Stimulated activated CD8-positive, alpha-beta memory T cell treated with anti-CD3 and anti-CD28 coated beads, Interleukin-12 subunit alpha, Interleukin-12 subunit beta, amount 100 ng/mL, for 4 hours (primary cell): ENCODE measurements around the gene DLL4.

Experiments used
- DNase-seq: peaks from one replicate; pipeline ENCODE4 v3.0.0-alpha.2; 2020; ENCODE audit warnings: low read depth

Gene DLL4

DNA sequence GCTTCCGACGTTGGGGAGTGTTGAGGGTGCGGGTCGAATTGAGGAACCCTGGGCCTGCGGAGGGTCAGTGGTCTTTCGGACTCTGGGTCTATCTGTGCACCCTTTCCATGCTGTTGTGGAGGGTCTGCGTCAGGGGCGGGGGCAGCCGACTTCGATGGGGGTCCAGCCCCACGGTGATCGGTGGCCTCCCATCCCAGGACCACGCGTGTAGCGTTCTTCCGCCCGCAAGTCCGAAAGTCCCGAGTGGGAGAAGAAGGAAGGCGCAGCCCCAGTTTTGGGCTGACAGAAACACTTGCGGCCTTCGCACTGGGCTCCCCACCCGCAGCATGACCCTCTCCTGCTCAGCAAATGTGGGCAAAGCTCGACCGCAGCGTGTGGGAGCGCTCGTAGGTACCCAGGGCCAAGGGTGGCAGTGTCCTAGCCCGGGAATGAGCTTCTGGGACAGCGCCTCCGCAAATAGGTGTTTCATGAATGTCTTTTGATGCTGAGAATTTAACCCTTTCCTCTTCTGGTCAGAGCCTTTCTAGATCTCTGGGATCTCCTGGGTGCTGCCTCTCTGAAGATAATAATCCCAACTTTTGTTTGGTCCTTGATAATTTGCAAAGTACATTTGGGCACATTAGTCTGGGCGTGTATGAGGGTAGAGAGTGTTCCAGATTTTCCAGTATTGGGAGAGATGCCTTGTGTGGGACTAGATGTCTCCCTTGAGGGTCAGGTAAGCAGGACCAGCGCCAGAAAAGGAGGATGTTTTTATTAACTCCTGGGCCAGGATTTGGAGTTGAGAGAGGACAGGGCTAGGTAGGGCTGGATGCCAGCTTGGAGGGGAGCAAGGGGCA is 2.3 kb upstream of the DLL4 start:
- no peak for DNase-seq

DNA sequence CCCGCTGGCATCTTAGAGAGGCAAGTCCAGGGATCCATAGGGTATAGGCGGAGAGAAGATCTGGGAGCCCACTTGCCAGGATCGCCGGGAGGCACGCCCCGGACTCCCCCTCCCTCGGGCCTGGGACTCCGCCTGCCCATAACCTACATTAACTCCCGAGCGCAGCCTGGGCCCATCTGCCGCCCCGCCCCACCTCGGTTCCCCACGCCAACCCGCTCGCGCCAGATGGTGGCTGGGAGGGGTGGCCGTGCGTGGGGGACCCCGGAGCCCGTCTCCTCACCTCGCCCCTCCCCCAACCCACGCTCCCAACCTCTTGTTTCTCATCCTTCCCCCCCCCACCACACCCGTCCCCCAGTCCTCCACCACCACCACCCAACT is 1.7 kb upstream of the DLL4 start:
- DNase-seq: no peak

DNA sequence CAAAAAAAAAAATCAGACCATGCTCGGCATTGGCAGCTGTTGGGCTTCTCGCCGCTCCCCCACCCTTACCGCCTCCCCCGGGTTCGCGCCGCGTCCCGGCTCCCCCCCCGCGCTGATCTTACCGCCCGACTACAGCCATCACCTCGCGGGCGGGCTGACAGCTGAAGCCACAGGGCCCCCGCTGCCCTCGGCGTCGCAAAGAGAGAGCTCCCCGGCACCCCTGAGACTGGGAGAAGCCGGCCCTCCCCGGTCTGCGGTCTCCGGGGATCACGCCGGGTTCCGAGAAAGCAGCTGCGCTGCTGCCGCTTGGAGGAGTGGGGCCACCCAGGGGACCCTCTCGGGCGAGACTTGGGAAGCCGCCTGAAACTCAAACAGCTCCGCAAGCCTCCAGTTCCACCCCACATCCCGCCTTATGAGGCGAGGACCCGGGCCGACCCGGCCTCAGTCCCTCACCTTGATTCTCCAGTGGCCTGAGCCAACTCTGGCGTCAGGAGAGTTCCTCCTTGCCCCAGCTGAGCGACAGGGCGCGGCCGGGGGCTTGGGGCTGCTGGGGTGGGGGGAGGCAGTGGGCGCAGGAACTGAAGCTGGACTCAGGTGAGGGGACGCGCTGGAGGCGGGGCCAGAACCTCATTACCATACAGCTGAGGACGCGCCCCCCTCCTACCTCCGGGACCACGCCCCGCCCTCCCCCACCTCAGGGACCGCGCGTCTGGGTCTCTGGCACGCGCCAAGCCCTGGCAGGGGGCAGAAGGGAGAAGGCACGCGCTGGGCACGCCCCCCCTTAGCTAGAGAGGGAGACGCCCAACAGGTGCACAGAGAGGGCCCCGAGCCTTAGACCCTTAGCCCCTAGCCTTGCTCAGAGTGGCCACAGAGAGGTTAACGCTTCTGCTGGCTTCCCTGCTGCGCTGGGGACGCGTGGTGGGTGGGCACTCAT is 1.0 kb upstream of the DLL4 start:
- DNase-seq: no peak

DNA sequence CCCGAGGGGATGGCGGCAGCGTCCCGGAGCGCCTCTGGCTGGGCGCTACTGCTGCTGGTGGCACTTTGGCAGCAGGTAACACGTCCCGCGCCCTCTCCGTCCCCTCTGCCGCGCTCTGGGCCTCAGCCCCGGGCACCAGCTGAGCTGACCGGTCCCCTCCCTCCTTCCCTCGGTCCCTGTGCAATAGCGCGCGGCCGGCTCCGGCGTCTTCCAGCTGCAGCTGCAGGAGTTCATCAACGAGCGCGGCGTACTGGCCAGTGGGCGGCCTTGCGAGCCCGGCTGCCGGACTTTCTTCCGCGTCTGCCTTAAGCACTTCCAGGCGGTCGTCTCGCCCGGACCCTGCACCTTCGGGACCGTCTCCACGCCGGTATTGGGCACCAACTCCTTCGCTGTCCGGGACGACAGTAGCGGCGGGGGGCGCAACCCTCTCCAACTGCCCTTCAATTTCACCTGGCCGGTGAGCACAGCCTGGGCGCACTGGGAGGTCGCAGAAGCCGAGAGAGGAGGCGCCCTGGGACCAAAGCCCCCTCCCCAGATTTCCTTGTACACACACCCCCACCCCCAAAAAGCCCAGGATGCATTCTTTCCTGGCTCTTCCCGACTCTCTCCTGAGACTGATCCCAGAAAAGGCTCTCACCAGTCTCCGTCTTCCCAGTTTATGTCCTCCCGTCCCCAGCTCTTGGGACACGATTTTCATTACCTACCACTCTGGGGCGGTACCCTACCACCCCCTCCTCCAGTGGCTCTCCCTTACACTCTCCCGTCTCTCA is 705 bp downstream of the DLL4 start:
- no peak for DNase-seq

DNA sequence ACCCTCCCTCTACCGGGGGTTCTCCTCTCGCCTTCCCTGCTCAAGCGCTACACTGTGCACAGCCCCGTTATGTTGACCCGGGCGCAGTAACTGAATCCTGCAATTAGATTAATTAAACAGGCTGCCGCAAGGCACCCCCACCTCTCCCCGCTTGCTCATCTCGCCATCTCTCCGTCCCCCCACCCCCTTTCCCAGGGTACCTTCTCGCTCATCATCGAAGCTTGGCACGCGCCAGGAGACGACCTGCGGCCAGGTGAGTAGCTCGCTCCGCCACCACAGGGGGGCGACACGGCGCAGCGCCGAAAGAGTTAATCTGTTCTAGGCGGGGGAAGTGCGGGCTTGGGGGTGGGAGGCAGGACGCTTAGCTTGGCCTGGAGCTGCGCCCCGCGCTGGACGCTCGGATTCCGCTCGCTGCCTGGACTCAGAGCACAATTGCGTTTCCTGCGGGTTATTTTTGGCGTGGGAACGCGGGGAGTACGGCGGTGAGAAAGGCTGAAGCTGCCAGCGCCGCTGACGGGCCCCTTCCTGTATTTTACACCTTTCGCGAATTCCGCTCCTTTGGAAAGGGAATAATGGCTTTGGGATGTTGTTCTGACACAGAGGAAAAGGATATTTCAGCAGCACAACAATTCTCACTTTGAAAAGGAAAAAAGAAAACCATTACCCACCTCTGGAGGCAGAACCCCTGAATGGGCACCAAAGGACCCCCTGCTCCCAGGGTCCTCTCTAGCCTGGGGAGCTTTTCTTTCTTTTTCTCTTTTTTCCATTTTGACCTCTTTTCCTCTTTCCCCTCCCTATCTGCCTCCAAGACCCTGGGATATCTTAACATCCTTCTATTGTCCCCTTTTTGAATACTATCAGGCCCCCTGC is 1.5 kb downstream of the DLL4 start:
- peak; percentile 24 for DNase-seq

DNA sequence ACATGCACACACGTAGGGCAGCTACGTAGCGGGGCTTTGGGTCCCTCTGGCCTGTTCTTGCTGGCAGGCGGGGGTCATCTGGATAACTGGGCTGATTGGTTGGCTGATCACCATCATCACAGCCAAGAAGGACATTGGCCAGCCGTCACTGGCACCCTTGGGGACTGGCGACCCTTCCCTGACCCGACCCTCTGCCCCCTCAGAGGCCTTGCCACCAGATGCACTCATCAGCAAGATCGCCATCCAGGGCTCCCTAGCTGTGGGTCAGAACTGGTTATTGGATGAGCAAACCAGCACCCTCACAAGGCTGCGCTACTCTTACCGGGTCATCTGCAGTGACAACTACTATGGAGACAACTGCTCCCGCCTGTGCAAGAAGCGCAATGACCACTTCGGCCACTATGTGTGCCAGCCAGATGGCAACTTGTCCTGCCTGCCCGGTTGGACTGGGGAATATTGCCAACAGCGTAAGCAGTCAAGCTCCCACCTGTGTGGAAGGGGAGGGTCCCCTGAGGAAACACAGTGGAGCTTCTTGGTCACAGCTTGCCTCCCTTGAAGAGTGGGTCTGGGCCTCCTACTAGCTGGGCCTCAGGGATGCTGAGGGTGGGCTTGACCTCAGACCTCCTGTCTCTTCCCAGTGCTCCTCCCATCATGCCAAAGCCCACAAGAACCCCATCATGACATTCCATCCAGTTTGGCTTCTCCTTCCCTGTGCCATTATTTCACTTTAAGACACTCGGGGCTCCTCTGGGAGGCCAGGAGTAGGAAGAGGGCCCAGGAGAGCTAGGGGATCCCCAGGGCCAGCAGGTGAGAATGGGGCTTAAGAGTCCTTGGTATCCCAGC is 2.4 kb downstream of the DLL4 start:
- DNase-seq: no peak

DNA sequence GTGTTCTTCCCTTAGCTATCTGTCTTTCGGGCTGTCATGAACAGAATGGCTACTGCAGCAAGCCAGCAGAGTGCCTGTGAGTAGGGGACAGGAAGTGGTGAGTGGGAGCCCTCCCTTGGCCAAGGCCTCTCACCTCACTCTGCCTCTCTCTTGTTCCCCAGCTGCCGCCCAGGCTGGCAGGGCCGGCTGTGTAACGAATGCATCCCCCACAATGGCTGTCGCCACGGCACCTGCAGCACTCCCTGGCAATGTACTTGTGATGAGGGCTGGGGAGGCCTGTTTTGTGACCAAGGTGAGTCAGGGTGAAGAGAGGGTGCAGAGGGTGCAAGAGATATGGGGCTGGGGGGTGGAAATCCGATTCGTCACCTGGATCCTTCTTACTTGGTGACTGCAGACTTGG is 3.0 kb downstream of the DLL4 start:
- no peak for DNase-seq

DNA sequence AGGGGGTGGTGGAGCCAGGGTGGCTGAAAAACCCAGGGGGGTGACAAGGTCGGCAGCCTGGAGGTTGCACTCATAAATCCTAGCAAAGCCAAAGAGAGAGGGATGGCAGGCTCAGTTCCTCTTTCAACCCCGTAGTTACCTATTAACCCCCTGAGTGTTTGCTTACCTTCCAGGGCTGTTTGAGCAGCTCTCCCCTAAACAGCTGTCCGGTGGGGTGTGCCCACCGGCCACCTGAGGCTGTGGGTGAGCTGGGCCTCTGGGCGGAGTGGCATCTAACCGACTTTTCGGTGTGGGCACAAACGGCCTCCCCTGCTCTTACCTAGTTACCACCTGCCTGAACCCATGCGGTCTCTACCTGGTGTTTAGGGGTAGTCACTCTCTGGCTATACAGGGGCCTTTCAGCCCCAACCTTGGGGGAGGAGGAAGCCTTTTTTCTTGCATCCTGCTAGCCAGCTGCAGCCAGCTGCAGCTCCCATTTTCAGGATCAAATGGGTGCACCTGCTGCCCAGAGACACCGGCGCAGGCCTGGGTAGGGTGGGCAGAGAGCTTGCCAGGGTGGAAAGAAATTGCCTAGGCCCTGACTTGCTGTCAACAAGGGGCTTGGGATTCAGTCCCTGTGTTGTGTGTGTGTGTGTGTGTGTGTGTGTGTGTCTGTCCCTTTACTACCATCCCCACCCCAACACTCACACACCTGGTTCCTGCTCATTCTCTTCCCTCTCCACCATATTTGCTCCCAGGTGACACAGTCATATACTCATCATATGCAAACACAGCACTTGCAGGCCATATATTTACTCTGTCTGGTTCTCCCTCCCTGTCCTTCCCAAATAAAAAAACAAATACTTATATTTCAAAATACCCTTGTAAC is 3.7 kb downstream of the DLL4 start:
- DNase-seq: no peak

DNA sequence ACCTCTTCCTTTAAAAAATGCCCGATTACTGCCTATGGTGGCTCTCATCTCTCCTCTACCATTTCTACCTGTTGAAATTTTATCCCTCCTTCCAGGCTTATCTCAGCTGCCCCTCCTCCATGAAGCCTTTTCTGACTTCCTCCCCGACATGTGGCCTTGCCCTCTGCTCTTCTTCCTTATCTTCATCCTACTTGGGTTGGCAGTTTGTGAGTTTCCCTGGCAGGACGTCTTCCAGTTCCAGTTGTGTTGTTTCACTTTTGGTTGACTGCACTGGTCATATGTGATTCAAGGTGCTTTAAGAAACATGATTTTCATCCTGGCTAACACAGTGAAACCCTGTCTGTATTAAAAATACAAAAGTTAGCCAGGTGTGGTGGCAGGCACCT is 4.4 kb downstream of the DLL4 start:
- no peak for DNase-seq

DNA sequence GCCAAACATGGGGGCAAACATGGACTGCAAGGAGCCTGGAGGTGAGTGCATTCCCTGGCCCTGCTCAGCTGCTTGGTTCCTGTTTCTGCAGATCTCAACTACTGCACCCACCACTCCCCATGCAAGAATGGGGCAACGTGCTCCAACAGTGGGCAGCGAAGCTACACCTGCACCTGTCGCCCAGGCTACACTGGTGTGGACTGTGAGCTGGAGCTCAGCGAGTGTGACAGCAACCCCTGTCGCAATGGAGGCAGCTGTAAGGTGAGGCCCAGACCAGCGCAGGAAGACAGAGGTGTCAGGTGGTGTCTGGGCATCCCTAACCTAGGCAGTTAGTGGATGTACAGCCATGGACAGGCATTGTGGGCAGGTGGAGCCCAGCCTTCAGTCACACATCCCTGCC is 5.3 kb downstream of the DLL4 start:
- no peak for DNase-seq

DNA sequence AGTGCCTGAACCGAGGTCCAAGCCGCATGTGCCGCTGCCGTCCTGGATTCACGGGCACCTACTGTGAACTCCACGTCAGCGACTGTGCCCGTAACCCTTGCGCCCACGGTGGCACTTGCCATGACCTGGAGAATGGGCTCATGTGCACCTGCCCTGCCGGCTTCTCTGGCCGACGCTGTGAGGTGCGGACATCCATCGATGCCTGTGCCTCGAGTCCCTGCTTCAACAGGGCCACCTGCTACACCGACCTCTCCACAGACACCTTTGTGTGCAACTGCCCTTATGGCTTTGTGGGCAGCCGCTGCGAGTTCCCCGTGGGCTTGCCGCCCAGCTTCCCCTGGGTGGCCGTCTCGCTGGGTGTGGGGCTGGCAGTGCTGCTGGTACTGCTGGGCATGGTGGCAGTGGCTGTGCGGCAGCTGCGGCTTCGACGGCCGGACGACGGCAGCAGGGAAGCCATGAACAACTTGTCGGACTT is 7.1 kb downstream of the DLL4 start:
- DNase-seq: no peak

DNA sequence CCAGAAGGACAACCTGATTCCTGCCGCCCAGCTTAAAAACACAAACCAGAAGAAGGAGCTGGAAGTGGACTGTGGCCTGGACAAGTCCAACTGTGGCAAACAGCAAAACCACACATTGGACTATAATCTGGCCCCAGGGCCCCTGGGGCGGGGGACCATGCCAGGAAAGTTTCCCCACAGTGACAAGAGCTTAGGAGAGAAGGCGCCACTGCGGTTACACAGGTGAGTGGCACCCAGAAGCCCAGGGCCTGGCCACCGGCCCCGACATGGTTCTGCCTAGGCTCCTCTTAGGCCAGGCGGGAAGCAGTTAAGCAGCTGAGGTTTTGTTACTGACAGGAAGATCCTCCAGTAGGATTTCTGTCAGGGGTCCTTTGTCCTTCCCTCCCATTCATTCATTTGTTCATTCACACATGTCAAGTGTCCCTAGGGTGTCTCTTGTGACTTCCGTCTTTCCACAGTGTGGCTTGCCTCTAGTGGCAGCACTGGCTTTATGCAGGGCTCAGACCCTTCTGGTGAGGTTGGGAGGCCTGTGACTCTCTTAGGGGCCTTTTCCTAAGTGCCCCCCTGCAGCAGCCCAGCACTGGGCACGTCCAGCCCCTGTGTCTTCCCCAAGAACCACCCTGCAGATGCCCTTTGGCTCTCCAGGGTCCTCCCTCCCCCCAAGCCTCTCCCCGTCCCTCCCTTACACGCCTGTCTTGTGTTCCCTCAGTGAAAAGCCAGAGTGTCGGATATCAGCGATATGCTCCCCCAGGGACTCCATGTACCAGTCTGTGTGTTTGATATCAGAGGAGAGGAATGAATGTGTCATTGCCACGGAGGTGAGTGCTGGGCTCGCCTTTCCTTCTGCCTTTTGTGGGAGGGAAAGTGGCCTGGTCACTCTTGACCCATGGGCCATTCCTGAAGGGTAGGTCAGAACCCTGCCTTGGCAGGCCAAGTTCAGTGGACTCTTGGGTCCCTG is 7.8 kb downstream of the DLL4 start:
- DNase-seq: no peak

DNA sequence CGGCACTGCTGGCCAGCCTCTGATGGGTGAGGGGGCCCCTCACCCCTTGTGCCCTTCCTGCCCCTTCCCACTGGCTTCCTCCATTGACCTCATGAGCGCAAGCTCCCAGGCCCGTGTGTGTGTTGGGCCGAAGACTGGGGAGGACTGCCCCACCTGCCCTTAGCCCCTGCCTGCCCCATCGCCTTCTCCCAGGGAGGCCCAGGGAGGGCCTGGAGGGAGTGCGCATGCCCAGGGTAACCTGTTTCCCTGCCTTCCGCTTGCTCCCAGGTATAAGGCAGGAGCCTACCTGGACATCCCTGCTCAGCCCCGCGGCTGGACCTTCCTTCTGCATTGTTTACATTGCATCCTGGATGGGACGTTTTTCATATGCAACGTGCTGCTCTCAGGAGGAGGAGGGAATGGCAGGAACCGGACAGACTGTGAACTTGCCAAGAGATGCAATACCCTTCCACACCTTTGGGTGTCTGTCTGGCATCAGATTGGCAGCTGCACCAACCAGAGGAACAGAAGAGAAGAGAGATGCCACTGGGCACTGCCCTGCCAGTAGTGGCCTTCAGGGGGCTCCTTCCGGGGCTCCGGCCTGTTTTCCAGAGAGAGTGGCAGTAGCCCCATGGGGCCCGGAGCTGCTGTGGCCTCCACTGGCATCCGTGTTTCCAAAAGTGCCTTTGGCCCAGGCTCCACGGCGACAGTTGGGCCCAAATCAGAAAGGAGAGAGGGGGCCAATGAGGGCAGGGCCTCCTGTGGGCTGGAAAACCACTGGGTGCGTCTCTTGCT is 8.8 kb downstream of the DLL4 start:
- no peak for DNase-seq

DNA sequence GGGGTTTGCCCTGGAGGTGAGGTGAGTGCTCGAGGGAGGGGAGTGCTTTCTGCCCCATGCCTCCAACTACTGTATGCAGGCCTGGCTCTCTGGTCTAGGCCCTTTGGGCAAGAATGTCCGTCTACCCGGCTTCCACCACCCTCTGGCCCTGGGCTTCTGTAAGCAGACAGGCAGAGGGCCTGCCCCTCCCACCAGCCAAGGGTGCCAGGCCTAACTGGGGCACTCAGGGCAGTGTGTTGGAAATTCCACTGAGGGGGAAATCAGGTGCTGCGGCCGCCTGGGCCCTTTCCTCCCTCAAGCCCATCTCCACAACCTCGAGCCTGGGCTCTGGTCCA is 9.4 kb downstream of the DLL4 start:
- DNase-seq: no peak

DNA sequence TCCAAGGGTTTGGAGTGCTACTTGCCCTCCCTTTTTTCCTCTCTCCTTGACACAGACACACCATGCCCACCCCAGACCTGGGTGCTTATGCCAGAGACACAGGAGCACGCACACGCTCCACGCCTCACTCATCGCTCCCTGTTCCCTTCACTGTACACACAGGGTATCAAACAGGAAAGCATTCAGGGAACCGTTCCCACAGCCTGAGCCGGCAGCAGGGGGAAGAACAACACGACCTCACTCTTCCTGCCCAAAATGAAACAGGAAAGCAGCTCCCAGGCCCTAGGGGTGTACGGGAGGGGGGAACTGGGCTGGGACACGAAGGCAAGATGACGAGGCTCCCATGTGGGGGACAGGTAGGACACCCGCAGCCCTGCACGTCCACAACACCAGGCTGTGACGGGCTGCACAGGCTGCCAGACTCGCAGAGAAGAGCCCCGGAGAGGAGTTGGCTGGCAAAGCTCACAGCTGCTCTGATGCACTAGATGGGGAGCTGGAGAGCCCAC is 11.2 kb downstream of the DLL4 start:
- no peak for DNase-seq

DNA sequence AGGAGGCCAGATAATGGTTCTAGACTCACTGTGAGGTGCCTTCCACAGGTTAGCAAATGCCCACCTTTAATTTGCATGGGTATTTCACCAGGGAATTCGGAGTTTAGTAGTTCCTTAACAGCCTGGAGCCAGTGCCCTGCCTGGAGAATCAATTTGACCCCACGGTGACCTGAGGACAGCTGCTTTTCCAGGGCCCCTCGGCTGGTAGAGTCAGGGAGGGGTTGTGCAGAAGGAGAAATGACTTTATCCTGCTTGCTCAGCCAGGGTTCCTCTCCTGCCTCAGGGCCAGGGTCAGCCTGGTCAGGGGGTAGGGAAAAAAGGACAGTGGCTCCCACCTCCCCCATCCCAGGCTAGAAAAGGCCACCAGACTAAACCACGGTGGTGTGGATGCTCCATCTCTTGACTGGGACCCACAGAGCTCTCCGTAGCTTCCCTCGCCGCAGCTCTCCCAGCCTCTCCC is 12.0 kb downstream of the DLL4 start:
- no peak for DNase-seq
